GM23338 (cell line): ENCODE data around the gene TEX44. TPM values are rescaled to one million over a fixed set of nuclear protein-coding genes. Genes with fewer than 3 reads are reported as not detected.

Experiments used
- ATAC-seq: fragments of 200-7000 bp; cut with Tn5 transposase; 3 replicates; pipeline ENCODE4 v1.9.1; 2020
- DNase-seq: peaks from one replicate; pipeline ENCODE4 v3.0.0-alpha.2; 2015; ENCODE audit warnings: low spot score
- H2AFZ ChIP-seq: fragments of 200-600 bp; sonication (generic); 2 replicates; pipeline ENCODE4 v1.8.0; 2016; ENCODE audit warnings: antibody characterized with exemption, mild to moderate bottlenecking, moderate library complexity
- H3F3A ChIP-seq: fragments of 200-600 bp; sonication (generic); replicated peaks from 2 replicates; pipeline ENCODE4 v1.8.0; 2017; ENCODE audit warnings: antibody characterized with exemption, mixed run types, low read depth
- H3K27ac ChIP-seq: fragments of 200-600 bp; sonication (generic); 2 replicates; pipeline ENCODE4 v1.6.1; 2016; ENCODE audit warnings: low read depth
- H3K27me3 ChIP-seq: fragments of 200-600 bp; sonication (generic); 2 replicates; pipeline ENCODE4 v1.8.0; 2016; ENCODE audit warnings: mild to moderate bottlenecking, mixed run types, moderate library complexity; ENCODE audit not compliant: insufficient read depth
- H3K36me3 ChIP-seq: fragments of 200-600 bp; sonication (generic); 2 replicates; pipeline ENCODE4 v1.8.0; 2016; ENCODE audit warnings: mild to moderate bottlenecking; ENCODE audit not compliant: insufficient read depth
- H3K4me1 ChIP-seq: fragments of 200-600 bp; sonication (generic); 2 replicates; pipeline ENCODE4 v1.8.0; 2016; ENCODE audit warnings: mild to moderate bottlenecking, moderate library complexity; ENCODE audit not compliant: insufficient read depth
- H3K4me2 ChIP-seq: fragments of 200-600 bp; sonication (generic); 2 replicates; pipeline ENCODE4 v1.7.1; 2017; ENCODE audit warnings: mixed run types
- H3K4me3 ChIP-seq: fragments of 200-600 bp; sonication (generic); 2 replicates; pipeline ENCODE4 v1.6.1; 2016; ENCODE audit warnings: mixed run types
- H3K79me2 ChIP-seq: fragments of 200-600 bp; sonication (generic); replicated peaks from 2 replicates; pipeline ENCODE4 v1.8.0; 2017; ENCODE audit warnings: mild to moderate bottlenecking; ENCODE audit not compliant: insufficient read depth
- H3K9me2 ChIP-seq: fragments of 200-600 bp; sonication (generic); 2 replicates; pipeline ENCODE4 v1.8.0; 2017; ENCODE audit not compliant: insufficient read depth
- H4K20me1 ChIP-seq: fragments of 200-600 bp; sonication (generic); replicated peaks from 2 replicates; pipeline ENCODE4 v1.8.0; 2017; ENCODE audit warnings: mild to moderate bottlenecking; ENCODE audit not compliant: insufficient read depth
- H3K27ac Mint-ChIP-seq: 2 replicates; pipeline ENCODE4 v1.8.0; 2020; ENCODE audit warnings: inconsistent platforms, mild to moderate bottlenecking, moderate library complexity, mixed read lengths
- H3K27me3 Mint-ChIP-seq: 3 replicates; pipeline ENCODE4 v1.8.0; 2022; ENCODE audit warnings: low read depth, mild to moderate bottlenecking, moderate library complexity, mixed read lengths, inconsistent platforms; ENCODE audit not compliant: insufficient read depth, poor library complexity
- H3K36me3 Mint-ChIP-seq: 3 replicates; pipeline ENCODE4 v1.8.0; 2021; ENCODE audit warnings: low read depth, mild to moderate bottlenecking, inconsistent platforms, moderate library complexity, mixed read lengths
- H3K4me1 Mint-ChIP-seq: 3 replicates; pipeline ENCODE4 v1.8.0; 2020; ENCODE audit warnings: mild to moderate bottlenecking, inconsistent platforms, mixed read lengths
- H3K4me3 Mint-ChIP-seq: 3 replicates; pipeline ENCODE4 v1.8.0; 2021; ENCODE audit warnings: moderate library complexity, mild to moderate bottlenecking, inconsistent platforms, mixed read lengths
- H3K9me3 Mint-ChIP-seq: 3 replicates; pipeline ENCODE4 v1.8.0; 2020; ENCODE audit warnings: moderate library complexity, mild to moderate bottlenecking, inconsistent platforms, mixed read lengths
- CREB1 ChIP-seq: fragments of 250-450 bp; sonication (Bioruptor Pico); IDR thresholded peaks from 2 replicates; pipeline ENCODE4 v1.5.0; 2020; ENCODE audit warnings: low read depth, mild to moderate bottlenecking, moderate library complexity
- CTCF ChIP-seq, 2 experiments: fragments of 200-600 bp in 1 of 2; sonication (generic) in 1 of 2; conservative IDR thresholded peaks; 2 replicates each; pipeline versions ENCODE4 v1.5.1 to v1.6.1; 2016 to 2017; ENCODE audit warnings: antibody characterized with exemption in 2 of 2, low read depth in 2 of 2, mild to moderate bottlenecking in 2 of 2, moderate library complexity in 1 of 2
- ETS1 ChIP-seq: IDR thresholded peaks from 2 replicates; pipeline ENCODE4 v1.6.1; 2016; ENCODE audit warnings: antibody characterized with exemption
- EZH2 ChIP-seq: fragments of 200-600 bp; sonication (generic); IDR thresholded peaks from one replicate; pipeline ENCODE4 v1.8.0; 2017; ENCODE audit warnings: antibody characterized with exemption, mild to moderate bottlenecking, low read depth; ENCODE audit not compliant: unreplicated experiment
- EZH2phosphoT487 ChIP-seq: fragments of 200-600 bp; sonication (generic); IDR thresholded peaks from one replicate; pipeline ENCODE4 v1.8.1; 2018; ENCODE audit warnings: antibody characterized with exemption; ENCODE audit not compliant: unreplicated experiment
- JUNB ChIP-seq: IDR thresholded peaks from one replicate; pipeline ENCODE4 v1.6.1; 2016; ENCODE audit warnings: antibody characterized with exemption; ENCODE audit not compliant: unreplicated experiment
- NANOG ChIP-seq: IDR thresholded peaks from 2 replicates; pipeline ENCODE4 v1.6.1; 2016; ENCODE audit warnings: antibody characterized with exemption, borderline replicate concordance
- POLR2AphosphoS5 ChIP-seq: IDR thresholded peaks from 2 replicates; pipeline ENCODE4 v1.6.1; 2016; ENCODE audit warnings: antibody characterized with exemption, low read depth
- REST ChIP-seq: IDR thresholded peaks from one replicate; pipeline ENCODE4 v1.6.1; 2018; ENCODE audit warnings: antibody characterized with exemption; ENCODE audit not compliant: unreplicated experiment
- STAT1 ChIP-seq: IDR thresholded peaks from one replicate; pipeline ENCODE4 v1.6.1; 2016; ENCODE audit warnings: antibody characterized with exemption; ENCODE audit not compliant: unreplicated experiment
- ZNF114 ChIP-seq: fragments of 250-450 bp; sonication (Bioruptor Pico); IDR thresholded peaks from 2 replicates; pipeline ENCODE4 v1.5.0; 2020; ENCODE audit warnings: mild to moderate bottlenecking, moderate library complexity
- ZNF331 ChIP-seq: fragments of 250-450 bp; sonication (Bioruptor Pico); IDR thresholded peaks from 2 replicates; pipeline ENCODE4 v1.5.0; 2020; ENCODE audit warnings: low read depth, mild to moderate bottlenecking, moderate library complexity
- ZNF462 ChIP-seq: fragments of 250-450 bp; sonication (Bioruptor Pico); IDR thresholded peaks from 2 replicates; pipeline ENCODE4 v1.5.0; 2020; ENCODE audit warnings: mild to moderate bottlenecking, moderate library complexity
- long read RNA-seq: library from polyadenylated mRNA; unstranded; transcript quantifications from one replicate; pipeline ENCODE4 v2.0.0, GENCODE V29; 2020; ENCODE audit not compliant: unreplicated experiment
- polyA plus RNA-seq: library from polyadenylated mRNA; unstranded; fragments of >200 nt; fragmentation: Nextera tagmentation; extraction: Ambion mirVana; gene quantifications from 2 replicates; pipeline ENCODE4 v1.2.1, GENCODE V29; 2016
- total RNA-seq: library from RNA; depleted of rRNA; stranded (reverse); fragments of >200 nt; shearing (Covaris generic); gene quantifications from 2 replicates; pipeline ENCODE4 v1.2.3, GENCODE V29; 2014; rRNA removed

TEX44 gene
- not detected in 2 replicates for total RNA-seq
- polyA plus RNA-seq = not detected in 2 replicates
- long read RNA-seq = 0 reads

- H2AFZ ChIP-seq = no peak within 1 kb of the TSS; the same call in 1 of the 2 replicates
- no peak for TF ChIP-seq ZNF114 (CRISPR knock-in tag)
- TF ChIP-seq ETS1 = no peak
- no peak for TF ChIP-seq EZH2phosphoT487
- no peak for TF ChIP-seq ZNF462
- no peak for TF ChIP-seq NANOG
- no peak for TF ChIP-seq CTCF (conservative IDR thresholded peaks at IDR 0.05; ENCODE audit: low read depth in 2 of 2)
- no peak for TF ChIP-seq CREB1 (CRISPR knock-in tag)
- TF ChIP-seq ZNF331 (CRISPR knock-in tag) = no peak
- no peak for TF ChIP-seq REST
- no peak for TF ChIP-seq POLR2AphosphoS5
- TF ChIP-seq EZH2 = no peak
- TF ChIP-seq JUNB = no peak
- no peak for TF ChIP-seq STAT1
- no peak within 1 kb of the TSS for H3K4me2 ChIP-seq
- H3K27me3 ChIP-seq = no peaks in the 10 kb centered on the region
- H3K4me3 Mint-ChIP-seq = no peak within 1 kb of the TSS
- H3K27me3 Mint-ChIP-seq = peaks cover 22% of the 10 kb centered on the region
- ATAC-seq = no peak
- no peak within 1 kb of the TSS for H3K27ac ChIP-seq
- H3K9me3 Mint-ChIP-seq = no peaks in the 10 kb centered on the region
- no peaks in the 10 kb centered on the region; the same call in 1 of the 2 replicates for H3F3A ChIP-seq
- H3K4me3 ChIP-seq = no peak within 1 kb of the TSS
- H3K4me1 Mint-ChIP-seq = peaks cover 6% of the 10 kb centered on the region
- H4K20me1 ChIP-seq = no peaks in the 10 kb centered on the region
- H3K9me2 ChIP-seq = no peaks in the 10 kb centered on the region
- H3K79me2 ChIP-seq = no peaks in the 10 kb centered on the region
- no peaks in the 10 kb centered on the region for H3K4me1 ChIP-seq
- no peak within 1 kb of the TSS for H3K27ac Mint-ChIP-seq
- no peaks in the 10 kb centered on the region for H3K36me3 Mint-ChIP-seq
- no peak for DNase-seq
- H3K36me3 ChIP-seq = no peaks in the 10 kb centered on the region
These were observed at the start of gene TEX44 for GRCh38 chr2:231592636-231593145. TSS of gene TEX44 (plus strand) at chr2:231592864. CDS start at chr2:231592952, 88 bp downstream.
